Neural progenitor cell (in vitro differentiated cells): ENCODE results near the gene KCNA5. TPM values are rescaled to one million over a fixed set of nuclear protein-coding genes. Genes with fewer than 3 reads are reported as not detected.

Source experiments
- DNase-seq: peaks from one replicate; pipeline ENCODE4 v3.0.0-alpha.2; 2016; ENCODE audit warnings: low spot score
- H2AFZ ChIP-seq: fragments of 200-600 bp; sonication (generic); replicated peaks from 2 replicates; pipeline ENCODE4 v1.6.1; 2016; ENCODE audit warnings: antibody characterized with exemption
- H3F3A ChIP-seq: fragments of 200-600 bp; sonication (generic); 2 replicates; pipeline ENCODE4 v1.6.1; 2016; ENCODE audit warnings: antibody characterized with exemption, low read depth
- H3K27ac ChIP-seq: fragments of 200-600 bp; sonication (generic); 2 replicates; pipeline ENCODE4 v1.5.1; 2016; ENCODE audit warnings: mild to moderate bottlenecking
- H3K27me3 ChIP-seq: fragments of 200-600 bp; sonication (generic); 2 replicates; pipeline ENCODE4 v1.6.1; 2016; ENCODE audit warnings: mild to moderate bottlenecking, moderate library complexity
- H3K36me3 ChIP-seq: fragments of 200-600 bp; sonication (generic); 2 replicates; pipeline ENCODE4 v1.5.1; 2016
- H3K4me1 ChIP-seq: fragments of 200-600 bp; sonication (generic); 2 replicates; pipeline ENCODE4 v1.6.1; 2016; ENCODE audit warnings: mixed run types
- H3K4me2 ChIP-seq: fragments of 200-600 bp; sonication (generic); 2 replicates; pipeline ENCODE4 v1.6.1; 2016
- H3K4me3 ChIP-seq: fragments of 200-600 bp; sonication (generic); 2 replicates; pipeline ENCODE4 v1.5.1; 2016
- H3K79me2 ChIP-seq: fragments of 200-600 bp; sonication (generic); 2 replicates; pipeline ENCODE4 v1.6.1; 2016; ENCODE audit warnings: low read depth
- H3K9ac ChIP-seq: fragments of 200-600 bp; sonication (generic); 2 replicates; pipeline ENCODE4 v1.6.1; 2016
- H3K9me3 ChIP-seq: fragments of 200-600 bp; sonication (generic); 2 replicates; pipeline ENCODE4 v1.5.1; 2016; ENCODE audit warnings: low read depth
- H4K20me1 ChIP-seq: fragments of 200-600 bp; sonication (generic); 2 replicates; pipeline ENCODE4 v1.6.1; 2016; ENCODE audit warnings: low read depth
- H3K27ac Mint-ChIP-seq: 3 replicates; pipeline ENCODE4 v1.8.0; 2021; ENCODE audit warnings: mixed read lengths
- H3K27me3 Mint-ChIP-seq: 2 replicates; pipeline ENCODE4 v1.8.0; 2022; ENCODE audit warnings: low read depth, mild to moderate bottlenecking, inconsistent platforms, moderate library complexity, mixed read lengths; ENCODE audit not compliant: insufficient read depth
- H3K36me3 Mint-ChIP-seq: 3 replicates; pipeline ENCODE4 v1.8.0; 2021; ENCODE audit warnings: mixed read lengths
- H3K4me1 Mint-ChIP-seq: 3 replicates; pipeline ENCODE4 v1.8.0; 2021; ENCODE audit warnings: mixed read lengths
- H3K4me3 Mint-ChIP-seq: 3 replicates; pipeline ENCODE4 v1.8.0; 2021; ENCODE audit warnings: mild to moderate bottlenecking, moderate library complexity, mixed read lengths
- H3K9me3 Mint-ChIP-seq: 3 replicates; pipeline ENCODE4 v1.8.0; 2020; ENCODE audit warnings: mixed read lengths
- CTCF ChIP-seq: fragments of 200-600 bp; sonication (generic); IDR thresholded peaks from 2 replicates; pipeline ENCODE4 v1.5.1; 2017; ENCODE audit warnings: antibody characterized with exemption, mild to moderate bottlenecking
- EZH2 ChIP-seq: fragments of 200-600 bp; sonication (generic); IDR thresholded peaks from 2 replicates; pipeline ENCODE4 v1.6.1; 2017; ENCODE audit warnings: antibody characterized with exemption, mild to moderate bottlenecking, moderate library complexity
- EZH2phosphoT487 ChIP-seq: fragments of 200-600 bp; sonication (generic); IDR thresholded peaks from 2 replicates; pipeline ENCODE4 v1.6.1; 2017; ENCODE audit warnings: antibody characterized with exemption
- total RNA-seq: library from RNA; depleted of rRNA; stranded (reverse); fragments of >200 nt; gene quantifications from 2 replicates; pipeline ENCODE4 v1.2.3, GENCODE V29; 2015; ENCODE audit warnings: low replicate concordance

Gene KCNA5
- total RNA-seq, 1 donor from 2014 or later, result 0.19 TPM

GRCh38 chr12:5033883-5034282 is 9.8 kb upstream of the KCNA5 start:
- Histone ChIP-seq H3K4me1 (no peaks in the 10 kb centered on the region), H3K27me3 (no peaks in the 10 kb centered on the region), H3K4me3 (no peak overlapping the region), H3K9me3 (no peaks in the 10 kb centered on the region), H3K9ac (no peak overlapping the region), H2AFZ (no peak overlapping the region), H3K27ac (no peak overlapping the region), H3K36me3 (no peaks in the 10 kb centered on the region), H4K20me1 (no peaks in the 10 kb centered on the region), H3K4me2 (no peak overlapping the region), H3F3A (no peaks in the 10 kb centered on the region), H3K79me2 (no peaks in the 10 kb centered on the region)
- Mint-ChIP-seq H3K36me3 (no peaks in the 10 kb centered on the region), H3K27ac (no peak overlapping the region), H3K4me1 (peaks cover 6% of the 10 kb centered on the region), H3K27me3 (peaks cover 4% of the 10 kb centered on the region), H3K9me3 (peaks cover 2% of the 10 kb centered on the region), H3K4me3 (no peak overlapping the region)
- no peak for DNase-seq
- no peak for TF ChIP-seq EZH2
- TF ChIP-seq EZH2phosphoT487, result no peak
- no peak for TF ChIP-seq CTCF

- Histone ChIP-seq H2AFZ (no peak overlapping the region), H3K79me2 (no peaks in the 10 kb centered on the region), H3K9me3 (no peaks in the 10 kb centered on the region), H3K9ac (no peak overlapping the region), H3K36me3 (no peaks in the 10 kb centered on the region), H3F3A (no peaks in the 10 kb centered on the region), H3K27me3 (peaks cover 4% of the 10 kb centered on the region), H3K4me1 (no peaks in the 10 kb centered on the region), H3K4me3 (no peak overlapping the region), H3K4me2 (no peak overlapping the region), H3K27ac (no peak overlapping the region), H4K20me1 (no peaks in the 10 kb centered on the region)
- TF ChIP-seq EZH2phosphoT487 (no peak), EZH2 (no peak), CTCF (no peak)
- Mint-ChIP-seq H3K27me3 (peaks cover 8% of the 10 kb centered on the region), H3K9me3 (peaks cover 2% of the 10 kb centered on the region), H3K27ac (no peak overlapping the region), H3K4me1 (peaks cover 9% of the 10 kb centered on the region), H3K4me3 (no peak overlapping the region), H3K36me3 (no peaks in the 10 kb centered on the region)
- DNase-seq, result no peak
These were observed 9.1 kb upstream of the KCNA5 start for GRCh38 chr12:5034603-5035002.

- Histone ChIP-seq H3K79me2 (no peaks in the 10 kb centered on the region), H3K27ac (no peak overlapping the region), H3K4me1 (no peaks in the 10 kb centered on the region), H3K36me3 (no peaks in the 10 kb centered on the region), H4K20me1 (no peaks in the 10 kb centered on the region), H3K9me3 (no peaks in the 10 kb centered on the region), H3K4me3 (no peak overlapping the region), H3K4me2 (no peak overlapping the region), H3K9ac (no peak overlapping the region), H2AFZ (no peak overlapping the region), H3K27me3 (peaks cover 14% of the 10 kb centered on the region), H3F3A (no peaks in the 10 kb centered on the region)
- TF ChIP-seq EZH2 (no peak), CTCF (no peak), EZH2phosphoT487 (no peak)
- Mint-ChIP-seq H3K9me3 (peaks cover 2% of the 10 kb centered on the region), H3K4me1 (peaks cover 9% of the 10 kb centered on the region), H3K36me3 (no peaks in the 10 kb centered on the region), H3K27ac (no peak overlapping the region), H3K4me3 (no peak overlapping the region), H3K27me3 (peaks cover 12% of the 10 kb centered on the region)
- DNase-seq, result no peak
These were observed 8.1 kb upstream of the KCNA5 start for GRCh38 chr12:5035618-5036017.

DNA sequence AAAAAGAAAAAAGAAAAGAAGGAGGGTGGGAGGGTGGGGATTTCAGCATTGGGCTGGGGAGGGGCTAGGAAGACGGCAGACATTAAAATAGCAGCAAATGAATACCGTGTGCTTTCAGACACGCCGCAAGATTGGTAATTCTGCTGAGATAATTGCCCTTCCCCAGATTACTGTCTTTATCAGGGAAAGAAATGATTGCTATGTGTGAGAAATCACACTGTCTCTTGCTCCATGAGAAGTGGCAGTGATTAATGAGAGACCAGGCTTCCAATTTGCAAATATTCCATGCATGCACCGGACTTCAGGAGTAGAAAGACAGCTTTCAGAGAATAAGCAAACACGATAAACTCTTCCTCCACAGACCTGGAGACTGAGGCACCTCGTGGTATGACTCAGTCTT is 7.6 kb upstream of the KCNA5 start:
- peaks cover 12% of the 10 kb centered on the region for H3K27me3 Mint-ChIP-seq
- H3K9me3 ChIP-seq, result no peaks in the 10 kb centered on the region
- no peaks in the 10 kb centered on the region for H3K79me2 ChIP-seq
- no peak overlapping the region for H3K4me2 ChIP-seq
- no peaks in the 10 kb centered on the region for H3K36me3 ChIP-seq
- H3K4me3 ChIP-seq, result no peak overlapping the region
- no peak overlapping the region for H3K27ac Mint-ChIP-seq
- H3K4me1 ChIP-seq, result no peaks in the 10 kb centered on the region
- no peak for TF ChIP-seq EZH2
- TF ChIP-seq EZH2phosphoT487, result no peak
- TF ChIP-seq CTCF, result no peak
- no peak overlapping the region for H3K27ac ChIP-seq
- no peak for DNase-seq
- H3K4me1 Mint-ChIP-seq, result peaks cover 9% of the 10 kb centered on the region
- no peak overlapping the region for H3K9ac ChIP-seq
- H3F3A ChIP-seq, result no peaks in the 10 kb centered on the region
- no peak overlapping the region for H2AFZ ChIP-seq
- peaks cover 18% of the 10 kb centered on the region for H3K27me3 ChIP-seq
- no peaks in the 10 kb centered on the region for H4K20me1 ChIP-seq
- no peak overlapping the region for H3K4me3 Mint-ChIP-seq
- H3K9me3 Mint-ChIP-seq, result peaks cover 2% of the 10 kb centered on the region
- H3K36me3 Mint-ChIP-seq, result no peaks in the 10 kb centered on the region
